A204.1 (cell line): ENCODE measurements around the gene PAPPA2.
A peak's percentile ranks its signal among the peaks of the same experiment; 100 is the strongest.

Source experiments
- FAIRE-seq: peaks from 2 replicates; lab custom pipeline; 2012; peaks lifted over from hg19 to GRCh38; lab: Jason Lieb, UNC

Gene PAPPA2

DNA sequence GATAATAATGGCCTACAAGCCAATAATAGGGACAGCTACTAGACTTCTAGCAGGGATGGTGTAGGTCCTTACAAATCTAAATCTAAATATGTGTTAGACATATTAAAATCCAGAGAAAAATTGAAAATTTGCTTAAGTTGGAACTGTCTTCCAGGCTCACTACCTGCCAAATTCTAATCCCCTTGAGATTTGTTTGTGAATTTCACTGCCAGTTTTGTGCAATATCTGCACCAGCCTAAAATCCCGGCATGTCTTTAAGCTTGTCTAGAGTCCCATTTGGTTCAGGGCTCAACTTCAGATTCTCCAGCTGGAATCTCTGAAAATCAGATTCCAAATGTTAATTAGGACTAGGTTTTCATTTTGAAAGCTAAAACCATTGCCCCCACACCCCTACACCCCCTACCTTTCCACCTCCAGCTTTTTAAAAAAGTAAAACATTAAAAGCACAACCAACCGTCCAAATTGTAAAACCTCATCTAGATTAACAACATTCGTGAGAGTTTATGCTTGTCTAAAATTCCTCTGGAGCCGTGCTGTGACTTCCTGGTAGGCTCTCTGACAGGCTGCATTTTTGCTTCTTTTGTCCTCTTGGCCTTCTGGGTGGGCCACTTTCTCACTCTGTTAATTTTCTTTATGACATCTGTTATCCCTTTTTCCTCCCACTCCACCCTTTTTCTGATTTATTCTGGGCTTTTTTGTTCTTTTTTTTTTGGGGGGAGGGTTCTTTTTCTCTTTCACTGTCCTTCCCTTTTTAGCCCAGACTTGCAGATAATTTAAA, 348.7 kb downstream of the PAPPA2 start:
- FAIRE-seq = no peak

DNA sequence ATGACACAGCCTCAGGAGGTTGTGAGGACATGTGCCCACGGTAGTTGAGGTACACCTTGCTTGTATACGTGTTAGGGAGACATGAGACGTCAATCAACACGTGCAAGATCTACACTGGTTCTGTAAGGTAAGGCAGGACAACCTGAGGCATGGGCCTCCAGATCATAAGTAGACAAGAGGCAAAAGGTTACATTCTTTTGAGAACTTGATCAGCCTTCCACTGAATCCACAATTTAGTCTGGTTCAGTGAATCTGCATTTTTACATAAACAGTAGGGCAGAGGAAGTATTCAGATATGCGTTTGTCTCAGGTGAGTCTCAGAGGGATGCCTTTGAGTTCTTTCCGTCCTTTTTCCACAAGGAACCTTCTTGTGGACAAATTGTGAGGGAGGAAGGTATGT, 352.6 kb downstream of the PAPPA2 start:
- no peak for FAIRE-seq

DNA sequence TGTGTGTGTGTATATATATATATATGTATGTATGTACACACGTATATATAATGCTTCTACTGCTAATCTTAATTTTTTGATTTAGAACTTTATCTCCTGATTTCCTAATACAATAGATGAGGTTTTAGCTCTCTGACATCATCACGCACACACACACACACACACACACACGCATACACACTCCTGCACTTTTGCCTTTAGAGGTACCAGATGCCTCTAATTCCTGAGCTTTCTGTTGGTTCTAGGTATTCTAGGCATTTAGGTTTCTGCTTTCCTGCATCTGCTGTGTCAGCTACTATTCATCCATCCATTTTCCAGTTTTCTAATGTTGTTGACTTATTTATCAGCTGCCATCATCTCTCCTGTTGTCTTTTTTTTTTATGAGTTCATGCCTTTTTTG, 353.3 kb downstream of the PAPPA2 start:
- FAIRE-seq = no peak

DNA sequence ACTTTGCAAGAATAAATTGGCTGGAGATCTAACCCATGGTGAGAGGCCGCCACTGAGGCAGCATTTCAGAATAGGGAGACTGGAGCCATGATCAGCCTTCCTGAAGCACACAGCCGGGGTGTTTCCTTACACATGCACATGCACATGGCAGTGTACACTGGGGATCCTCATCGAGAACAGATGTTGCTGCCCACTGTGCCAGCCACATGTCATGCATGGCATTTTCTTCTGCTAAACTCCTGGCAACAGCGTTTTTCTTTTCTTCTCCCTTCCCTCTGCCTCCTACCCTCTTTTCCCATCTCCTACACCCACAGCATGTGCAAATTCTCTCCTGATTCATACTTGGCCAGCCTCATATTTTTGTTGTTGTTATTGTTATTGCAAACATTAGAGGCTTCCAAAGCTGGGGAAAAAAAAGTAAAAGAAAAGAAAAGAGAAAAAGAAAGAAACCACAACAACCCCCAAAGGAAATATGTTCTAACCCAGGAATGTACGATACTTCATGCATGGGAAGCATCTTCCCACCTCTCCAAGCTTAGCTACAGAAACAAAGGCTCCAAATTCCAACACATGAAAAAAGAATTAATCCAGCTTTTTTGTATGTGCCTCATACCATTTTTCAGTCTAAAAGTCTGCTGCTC, 357.5 kb downstream of the PAPPA2 start:
- FAIRE-seq = no peak

DNA sequence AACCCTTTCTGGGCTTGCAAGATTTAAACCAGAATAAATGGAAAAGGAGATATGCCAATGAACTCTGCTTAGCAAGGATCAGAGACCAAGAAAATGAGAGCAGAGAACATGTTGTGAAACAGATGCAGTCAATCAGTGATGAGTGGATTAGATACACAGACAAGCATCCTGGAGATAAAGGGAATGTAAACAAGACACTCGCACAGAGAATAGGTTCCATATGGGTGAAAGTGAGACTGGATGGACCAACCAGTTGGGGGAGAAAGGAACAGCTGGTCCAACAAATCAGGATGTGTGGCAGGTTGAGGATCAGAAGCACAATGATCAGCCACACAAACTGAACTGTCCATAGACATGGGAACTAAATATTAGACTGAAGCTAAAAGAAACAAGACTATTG, 363.3 kb downstream of the PAPPA2 start:
- no peak for FAIRE-seq

DNA sequence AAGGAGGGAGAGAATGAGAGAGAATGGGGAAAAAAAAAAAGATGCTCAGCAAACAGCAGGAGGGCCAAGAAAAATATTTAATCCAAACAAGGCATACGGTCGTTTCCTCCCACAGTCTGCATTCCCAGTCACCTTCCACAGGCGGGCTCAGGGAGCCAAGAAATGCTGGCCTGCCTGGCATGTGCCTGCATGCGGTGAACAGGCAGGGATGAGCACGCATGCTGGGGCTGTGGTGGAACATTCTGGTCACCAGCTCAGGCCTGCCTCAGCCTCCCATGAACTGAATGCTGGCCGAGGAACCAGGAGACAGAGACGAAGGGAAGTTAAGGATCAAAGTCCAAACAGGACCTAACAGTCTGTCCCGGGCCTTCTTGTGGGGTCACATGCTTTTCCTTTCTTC, 366.3 kb downstream of the PAPPA2 start:
- FAIRE-seq = no peak

DNA sequence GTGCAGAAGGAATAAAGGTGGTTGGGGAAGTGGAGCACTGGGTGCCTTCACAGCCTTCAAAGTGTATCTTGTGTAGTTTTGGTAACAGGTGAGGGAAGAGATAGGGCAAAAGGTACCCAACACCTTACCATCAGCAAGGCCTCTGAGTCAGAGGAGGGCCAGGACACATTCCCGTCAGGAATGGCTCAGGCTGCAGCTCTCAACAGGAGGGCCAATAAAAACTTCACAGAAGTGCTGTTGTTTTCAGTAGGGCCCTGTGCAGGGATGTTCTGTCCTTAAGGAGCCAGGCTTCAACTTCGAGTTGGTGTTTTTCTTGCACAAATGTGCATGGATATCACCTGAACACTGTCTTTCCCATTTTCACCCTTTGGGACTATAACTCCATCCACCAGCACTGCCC, 368.2 kb downstream of the PAPPA2 start:
- FAIRE-seq = no peak

DNA sequence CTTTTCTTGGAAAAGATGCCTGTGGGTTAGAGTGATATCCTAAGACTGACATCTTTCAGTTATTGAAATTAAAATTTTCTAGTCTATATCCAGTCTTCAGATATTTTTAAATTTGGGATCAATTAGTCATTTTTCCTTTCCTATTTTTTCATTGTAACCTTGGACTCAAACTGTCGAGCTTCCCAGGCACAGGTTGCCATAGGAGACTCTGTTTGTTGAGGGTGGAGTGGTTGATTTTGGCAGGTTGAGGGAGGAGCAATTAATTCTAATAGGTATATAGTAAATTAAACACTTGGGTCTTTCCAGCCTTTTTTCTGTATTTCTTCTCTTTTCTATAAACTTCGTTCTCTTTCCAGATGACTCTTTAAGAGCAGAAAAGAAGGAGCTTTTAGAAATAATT, 374.7 kb downstream of the PAPPA2 start:
- FAIRE-seq = no peak

DNA sequence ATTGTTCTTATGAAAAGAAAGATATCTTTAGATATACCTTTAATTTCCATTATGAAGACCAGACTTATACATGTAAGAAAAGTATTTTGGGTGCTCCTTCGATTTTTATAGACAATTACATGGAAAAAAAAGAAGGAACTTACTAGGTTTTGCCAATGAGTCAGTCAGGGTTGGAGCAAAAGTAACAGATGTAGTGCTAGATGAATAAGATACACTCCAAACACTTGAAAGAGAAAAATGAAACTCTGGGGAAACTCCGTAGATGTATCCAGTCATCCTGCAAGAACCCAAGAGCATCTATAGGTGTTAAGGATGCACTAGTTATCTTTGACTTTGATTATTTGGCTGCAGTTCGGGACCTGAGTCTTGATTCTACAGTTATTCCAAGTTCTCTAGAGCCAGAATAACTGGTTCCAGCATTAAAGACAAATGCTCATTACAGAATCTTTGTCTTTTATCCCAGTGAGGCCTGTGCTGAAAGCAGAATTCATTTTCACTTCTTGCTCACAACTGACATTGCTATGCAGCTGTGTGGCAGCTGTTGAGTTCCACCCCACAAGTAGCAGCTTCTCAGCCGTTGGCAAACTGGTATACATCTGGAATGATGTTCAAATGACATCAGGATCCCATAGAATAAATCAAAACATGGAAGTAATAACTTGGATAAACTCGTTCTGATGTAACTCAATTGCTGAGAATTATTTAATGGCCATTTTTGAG, 375.5 kb downstream of the PAPPA2 start:
- FAIRE-seq = no peak

DNA sequence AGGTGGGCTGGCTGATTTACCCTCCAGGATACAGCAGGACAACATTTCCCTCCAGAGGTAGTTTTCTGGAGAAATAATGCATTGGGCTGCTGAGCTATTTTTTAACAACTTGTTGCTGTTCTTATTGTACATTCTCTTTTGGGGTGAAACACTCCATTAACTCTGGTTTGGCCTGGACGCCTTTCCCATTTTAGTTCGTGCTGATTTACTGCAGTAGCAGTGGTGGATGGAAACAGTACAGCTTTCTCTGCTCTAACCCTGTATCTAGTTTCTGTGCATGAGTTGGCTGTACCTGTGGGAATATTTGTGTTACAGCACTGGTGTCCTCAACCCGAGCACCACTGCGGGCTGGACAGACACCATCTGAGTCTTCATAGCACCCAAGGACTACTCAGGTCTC, 376.2 kb downstream of the PAPPA2 start:
- FAIRE-seq = no peak

DNA sequence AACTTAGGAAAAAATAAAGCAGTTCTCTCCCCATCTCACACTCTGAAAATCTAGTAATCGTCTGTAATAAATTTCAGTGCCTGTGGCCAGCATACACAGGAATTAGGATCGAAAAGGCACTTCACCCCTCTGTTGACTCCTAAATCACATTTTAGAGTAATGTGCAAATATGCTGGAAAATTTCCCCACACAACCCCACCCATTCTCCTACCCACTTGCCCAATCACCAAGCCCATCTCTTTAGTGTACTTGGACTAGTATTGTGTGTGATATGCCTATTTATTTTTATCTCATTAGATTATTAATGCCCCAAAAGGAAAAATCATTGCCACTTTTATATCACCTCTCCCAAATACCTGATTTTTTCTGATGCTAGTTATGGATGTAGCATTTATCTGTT, 378.3 kb downstream of the PAPPA2 start:
- FAIRE-seq = no peak

DNA sequence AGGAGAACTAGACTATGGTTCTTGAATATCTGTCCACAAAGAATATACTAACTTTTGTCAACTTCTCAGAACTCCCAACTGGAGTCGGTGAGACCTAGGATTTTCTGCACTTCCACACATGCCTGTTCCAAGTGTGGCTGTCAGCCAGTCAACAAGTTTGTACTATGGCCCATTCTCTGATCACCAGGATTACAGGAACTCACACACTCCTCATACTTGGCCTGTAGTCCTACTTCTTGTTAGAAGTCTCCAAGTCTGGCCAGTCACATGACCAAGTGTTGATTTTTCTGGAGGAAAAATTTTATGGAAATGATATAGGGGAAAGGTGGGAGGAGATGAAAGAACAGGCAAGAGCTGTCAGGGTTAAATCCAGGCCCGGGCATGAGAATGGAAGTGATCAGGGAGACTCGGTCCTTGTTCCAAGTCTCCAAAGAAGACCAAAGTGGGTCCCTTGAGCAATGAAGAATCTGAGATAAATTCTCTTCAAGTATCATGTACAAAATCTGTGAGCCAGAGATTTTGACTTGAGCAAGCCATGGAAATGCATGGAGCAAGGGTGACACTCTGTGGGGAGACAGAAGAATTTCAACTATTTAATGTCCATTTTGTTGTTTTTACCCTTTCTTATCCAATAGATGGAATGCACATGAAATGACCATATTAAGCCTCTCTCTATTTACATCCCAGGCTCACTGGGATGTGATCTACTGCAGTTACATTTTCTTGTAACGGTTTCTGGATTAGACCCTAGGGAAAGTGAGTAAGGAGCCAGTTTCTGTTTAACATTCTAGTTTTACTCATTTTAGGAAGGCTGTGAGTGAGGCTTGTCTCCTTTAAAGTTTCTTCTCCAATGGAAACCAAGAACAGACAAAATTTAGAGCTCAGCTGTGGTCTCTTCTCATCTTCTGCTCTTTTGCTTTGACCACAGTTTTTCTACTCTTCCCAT, 380.6 kb downstream of the PAPPA2 start:
- FAIRE-seq = peak; percentile 46

DNA sequence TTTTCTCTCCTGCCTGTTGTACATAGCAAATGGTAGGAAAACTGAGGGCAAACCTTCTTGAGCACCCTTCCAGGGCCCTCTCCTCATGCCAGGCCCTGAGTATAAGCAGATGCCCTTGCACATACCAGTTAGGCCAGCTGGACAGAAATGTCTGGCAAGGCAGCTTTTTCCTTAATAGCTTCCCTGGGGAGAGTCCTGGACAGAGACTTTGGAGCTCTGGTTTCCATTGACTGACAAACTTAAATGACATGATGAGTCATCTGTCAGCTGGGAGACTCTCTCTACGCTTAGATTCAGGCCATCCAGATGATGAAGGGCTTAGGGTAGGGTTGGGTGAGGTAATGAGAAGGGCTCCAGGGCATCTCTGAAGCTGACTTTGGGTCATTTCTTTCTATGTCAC, 384.1 kb downstream of the PAPPA2 start:
- FAIRE-seq = no peak

DNA sequence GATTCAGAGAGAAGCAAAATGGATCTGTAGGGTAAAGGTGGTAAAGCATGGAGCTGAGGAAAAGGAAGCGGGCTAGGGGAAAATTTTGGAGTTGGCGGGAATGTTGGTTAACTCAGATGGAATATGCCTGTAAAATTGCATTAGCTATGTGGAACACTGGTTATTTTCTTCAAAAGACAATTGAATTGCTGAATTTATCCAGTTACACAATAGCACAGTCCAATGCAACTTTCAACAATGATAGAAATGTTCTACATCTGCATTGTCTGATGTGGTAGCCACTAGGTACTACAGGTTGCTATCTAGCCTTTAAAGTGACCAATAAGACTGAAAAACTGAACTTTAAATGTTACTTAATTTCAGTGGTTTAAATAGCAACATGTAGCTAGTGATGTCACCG, 386.3 kb downstream of the PAPPA2 start:
- FAIRE-seq = no peak

DNA sequence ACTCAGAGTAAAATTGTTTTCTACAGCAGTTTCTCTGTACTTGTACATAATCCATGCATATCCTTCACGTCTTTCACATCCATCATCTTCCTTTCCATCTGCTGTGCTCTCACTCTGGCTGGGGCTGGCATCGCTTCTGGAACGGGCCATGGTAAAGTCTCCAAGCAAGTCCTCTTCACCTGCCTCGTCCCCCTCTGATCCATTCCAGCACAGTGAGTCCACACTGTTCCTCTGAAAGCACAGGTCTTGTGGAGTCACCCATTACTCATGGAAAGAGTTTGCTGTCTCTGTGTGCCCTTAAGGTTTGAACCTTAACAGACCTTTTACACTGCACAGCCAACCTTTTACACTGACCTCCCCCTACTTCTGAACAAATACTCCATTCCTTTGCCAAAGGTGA, 387.9 kb downstream of the PAPPA2 start:
- FAIRE-seq = no peak

DNA sequence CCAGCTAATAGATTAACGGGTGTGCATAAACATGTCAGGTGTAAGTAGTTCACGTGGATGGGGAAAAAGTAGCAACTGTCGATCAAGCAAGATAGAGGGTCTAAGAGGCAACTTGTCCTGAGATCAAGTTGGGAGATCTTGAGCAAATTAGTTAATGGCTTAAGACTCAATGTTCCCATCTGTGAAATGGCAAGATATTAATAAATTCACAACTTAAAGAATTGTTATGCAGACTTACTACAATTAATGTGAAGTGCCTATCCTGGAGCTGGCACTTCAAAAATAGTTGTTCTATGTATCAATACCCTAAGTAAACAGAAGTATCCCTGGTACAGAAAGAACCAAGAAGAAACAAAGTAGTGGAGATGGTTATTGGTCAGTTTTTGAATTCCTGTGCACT, 389.1 kb downstream of the PAPPA2 start:
- no peak for FAIRE-seq

DNA sequence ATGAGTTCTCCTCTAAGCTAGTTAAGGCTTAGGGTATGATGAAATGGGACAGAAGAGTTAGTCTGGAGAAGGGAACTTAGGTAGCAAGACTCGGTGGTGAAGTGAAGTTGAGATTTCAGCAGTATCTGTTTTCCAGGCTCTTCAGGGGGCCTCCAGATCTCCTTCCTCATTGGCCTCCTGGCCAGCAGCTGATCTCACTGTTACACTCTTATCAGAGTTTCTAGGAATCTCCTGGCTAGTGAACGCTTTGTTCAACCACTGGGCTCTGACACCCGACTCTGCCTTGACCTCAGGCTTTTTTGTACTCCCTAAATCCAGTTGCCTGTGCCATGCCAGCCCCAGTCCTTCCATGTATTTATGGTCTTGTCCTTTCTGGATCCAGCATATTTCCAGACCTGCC, 390.5 kb downstream of the PAPPA2 start:
- no peak for FAIRE-seq

DNA sequence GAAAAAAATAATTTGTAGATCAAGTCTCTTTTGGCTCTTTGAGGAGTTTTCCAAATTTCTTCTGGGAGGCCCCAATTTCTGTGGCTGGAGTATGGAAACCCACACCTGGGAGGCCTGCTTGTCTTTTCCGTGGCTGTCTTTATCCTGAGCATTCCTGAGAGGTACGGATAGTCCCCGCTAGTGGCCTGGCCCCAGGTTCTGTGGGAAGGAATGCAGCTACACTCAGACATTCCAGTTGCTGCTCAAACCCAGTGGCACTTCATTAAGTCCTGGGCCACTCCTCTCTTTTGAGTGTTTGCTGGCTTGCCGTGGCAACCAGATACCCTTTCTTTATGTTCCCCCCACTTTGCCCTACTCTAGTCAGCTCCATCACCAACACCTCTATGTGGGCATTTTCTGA, 391.1 kb downstream of the PAPPA2 start:
- no peak for FAIRE-seq

DNA sequence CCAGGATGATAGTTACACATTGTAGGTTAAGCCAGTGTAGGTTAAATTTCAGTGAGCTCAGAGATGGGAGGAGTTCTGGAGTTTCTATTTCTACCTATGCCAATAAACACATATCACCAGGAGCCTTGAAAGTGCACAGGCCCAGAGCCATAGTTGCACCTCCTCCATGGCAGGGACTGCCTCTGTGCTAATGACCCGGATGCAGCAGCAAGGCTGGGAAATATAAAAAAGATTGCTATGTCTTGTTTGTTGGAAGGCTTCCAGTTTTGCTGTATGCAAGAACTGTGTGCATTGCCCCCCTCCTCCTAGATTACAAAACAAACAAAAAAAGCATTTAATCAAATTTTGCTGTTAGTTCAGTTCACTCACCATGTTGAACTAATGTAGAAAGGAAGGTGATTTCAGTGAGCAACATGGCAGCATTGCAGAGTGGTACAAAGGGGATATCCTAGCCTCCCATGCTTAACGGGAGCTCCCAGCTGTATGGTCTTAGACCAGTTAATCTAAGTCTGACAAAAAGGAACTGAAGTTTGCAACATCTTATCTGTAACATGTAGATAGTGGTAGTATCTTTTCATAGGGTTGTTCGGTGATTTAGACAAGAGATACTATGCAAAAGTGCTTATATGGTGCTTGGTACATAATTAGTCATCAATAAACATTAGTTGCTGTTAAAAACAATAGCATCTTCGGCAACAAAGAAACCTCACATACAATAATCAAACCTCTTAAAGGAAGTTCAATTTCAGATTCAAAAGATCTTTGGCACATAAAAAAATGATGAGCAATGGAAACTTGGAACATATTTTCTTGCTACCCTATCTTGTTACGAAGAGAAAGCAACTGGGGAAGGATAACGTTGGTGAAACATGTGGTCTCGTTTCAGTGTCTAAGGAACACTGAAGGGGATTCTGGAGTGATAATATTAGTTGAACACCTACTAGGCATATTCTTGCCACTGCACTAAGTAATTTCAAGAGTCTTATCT, 392.1 kb downstream of the PAPPA2 start:
- no peak for FAIRE-seq

DNA sequence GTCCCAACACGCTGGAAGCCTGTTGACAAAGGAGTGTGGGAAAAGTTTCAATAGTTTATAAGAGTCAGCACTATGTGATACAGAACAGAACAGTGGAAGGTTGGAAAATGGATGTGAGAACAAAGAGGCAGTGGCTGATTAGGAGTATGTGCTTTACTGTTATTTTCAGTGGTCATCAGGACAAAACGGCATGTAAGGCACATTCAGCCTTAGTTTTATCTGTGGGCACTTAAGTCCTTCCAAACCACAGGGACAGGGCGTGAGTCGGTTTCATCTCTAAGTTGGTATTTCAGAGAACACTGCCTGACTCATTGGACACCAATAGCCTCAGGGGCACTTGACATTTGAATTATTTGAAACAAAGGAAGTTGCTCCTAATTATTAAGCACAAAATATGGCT, 394.7 kb downstream of the PAPPA2 start:
- no peak for FAIRE-seq

DNA sequence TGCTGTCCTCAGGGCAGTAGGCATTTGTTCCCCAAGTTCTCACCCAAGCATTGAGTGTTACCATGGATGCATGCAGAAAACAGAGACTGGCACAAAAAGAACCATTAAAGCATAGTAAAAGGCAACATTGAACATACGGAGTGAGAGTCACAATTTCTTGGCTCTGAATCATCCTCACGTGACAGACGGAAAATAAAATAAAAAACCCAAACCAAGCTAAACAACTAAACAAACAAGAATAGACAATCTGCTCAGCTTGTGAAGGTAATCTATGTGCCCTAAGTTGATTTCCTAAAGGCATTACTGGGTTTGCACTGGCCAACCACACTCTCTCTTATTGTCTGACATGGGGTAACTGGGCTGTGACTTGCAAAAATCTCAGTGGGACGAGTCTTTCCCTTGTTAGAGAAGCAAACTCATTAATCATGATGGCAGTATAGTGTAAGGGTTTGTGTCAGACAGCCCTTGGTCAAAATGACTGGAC, 395.5 kb downstream of the PAPPA2 start:
- no peak for FAIRE-seq
